IMR-90 (cell line): ENCODE data around the gene NCLN. TPM values are rescaled to one million over a fixed set of nuclear protein-coding genes. Genes with fewer than 3 reads are reported as not detected.

Experiments
- ATAC-seq: fragments of 200-7000 bp; cut with Tn5 transposase; 2 replicates; pipeline ENCODE4 v1.9.1; 2020; ENCODE audit warnings: low read depth, mild to moderate bottlenecking, moderate library complexity
- BruUV-seq: library from RNA; stranded (reverse); fragments of 400-500 nt; replicated peaks from 2 replicates; lab custom pipeline; 2021; lab: Mats Ljungman, UMichigan
- CTCF ChIA-PET: fragments of 300-600 bp; formaldehyde crosslinking; extraction: SDS; loops from one replicate; lab custom pipeline; 2021; ENCODE audit warnings: antibody characterized with exemption; lab: Yijun Ruan, JAX
- POLR2A ChIA-PET: fragments of 300-600 bp; sonication (Branson Sonifier 250); formaldehyde crosslinking; loops from one replicate; lab custom pipeline; 2022; ENCODE audit warnings: antibody characterized with exemption; ENCODE audit not compliant: unreplicated experiment; lab: Charles Lee
- DNase-seq: peaks from one replicate; pipeline ENCODE4 v3.0.0; 2013
- H2AFZ ChIP-seq: replicated peaks from 2 replicates; pipeline ENCODE3; 2013; ENCODE audit warnings: low read length, mild to moderate bottlenecking; ENCODE audit not compliant: poor library complexity
- H2AK5ac ChIP-seq: 2 replicates; pipeline ENCODE4 v1.6.1; 2013; ENCODE audit warnings: low read depth, low read length, inconsistent platforms
- H2AK9ac ChIP-seq: replicated peaks from 2 replicates; pipeline ENCODE3; 2013; ENCODE audit warnings: mild to moderate bottlenecking, low read depth, low read length, moderate library complexity; ENCODE audit not compliant: poor library complexity
- H2BK120ac ChIP-seq: 2 replicates; pipeline ENCODE4 v1.6.1; 2013; ENCODE audit warnings: low read depth, low read length, inconsistent platforms
- H2BK15ac ChIP-seq: 3 replicates; pipeline ENCODE4 v1.6.1; 2013; ENCODE audit warnings: low read depth, low read length, inconsistent platforms
- H2BK20ac ChIP-seq: 2 replicates; pipeline ENCODE4 v1.6.1; 2013; ENCODE audit warnings: low read depth, mild to moderate bottlenecking, inconsistent platforms, low read length, moderate library complexity
- H2BK5ac ChIP-seq: 2 replicates; pipeline ENCODE4 v1.6.1; 2013; ENCODE audit warnings: mild to moderate bottlenecking, low read depth, low read length, inconsistent platforms; ENCODE audit not compliant: poor library complexity, severe bottlenecking
- H3K14ac ChIP-seq: replicated peaks from 2 replicates; pipeline ENCODE4 v1.6.1; 2013; ENCODE audit warnings: low read depth, low read length, inconsistent platforms
- H3K18ac ChIP-seq: 2 replicates; pipeline ENCODE4 v1.6.1; 2013; ENCODE audit warnings: low read depth, low read length, control low read depth
- H3K23ac ChIP-seq: 2 replicates; pipeline ENCODE4 v1.6.1; 2013; ENCODE audit warnings: low read depth, low read length, inconsistent platforms
- H3K27ac ChIP-seq: 2 replicates; pipeline ENCODE4 v1.5.1; 2013; ENCODE audit warnings: mild to moderate bottlenecking, control low read depth, low read length; ENCODE audit not compliant: insufficient read depth
- H3K27me3 ChIP-seq: 2 replicates; pipeline ENCODE4 v1.6.1; 2013; ENCODE audit warnings: low read length; ENCODE audit not compliant: control insufficient read depth, insufficient read depth
- H3K36me3 ChIP-seq: 2 replicates; pipeline ENCODE4 v1.6.1; 2013; ENCODE audit warnings: low read length, mixed read lengths; ENCODE audit not compliant: control insufficient read depth, insufficient read depth
- H3K4ac ChIP-seq: 2 replicates; pipeline ENCODE4 v1.6.1; 2013; ENCODE audit warnings: low read depth, low read length, inconsistent platforms
- H3K4me1 ChIP-seq: 2 replicates; pipeline ENCODE4 v1.6.1; 2013; ENCODE audit warnings: low read length, mixed read lengths; ENCODE audit not compliant: control insufficient read depth, insufficient read depth
- H3K4me2 ChIP-seq: 2 replicates; pipeline ENCODE4 v1.6.1; 2013; ENCODE audit warnings: low read depth, mild to moderate bottlenecking, control low read depth, low read length, moderate library complexity
- H3K4me3 ChIP-seq: 2 replicates; pipeline ENCODE4 v1.5.1; 2013; ENCODE audit warnings: low read depth, mild to moderate bottlenecking, control low read depth, low read length, moderate library complexity; ENCODE audit not compliant: insufficient read depth
- H3K56ac ChIP-seq: 2 replicates; pipeline ENCODE4 v1.6.1; 2013; ENCODE audit warnings: low read length, inconsistent platforms; ENCODE audit not compliant: insufficient read depth; ENCODE audit errors: extremely low read depth
- H3K79me1 ChIP-seq, 2 experiments: 2 replicates each; pipeline ENCODE4 v1.6.1; 2013; ENCODE audit warnings: low read length in 2 of 2, inconsistent platforms in 1 of 2, low read depth in 1 of 2
- H3K9ac ChIP-seq: 2 replicates; pipeline ENCODE4 v1.6.1; 2013; ENCODE audit warnings: low read depth, low read length, control low read depth
- H3K9me1 ChIP-seq: 2 replicates; pipeline ENCODE4 v1.6.1; 2013; ENCODE audit warnings: low read length, inconsistent platforms; ENCODE audit not compliant: insufficient read depth
- H3K9me3 ChIP-seq: 2 replicates; pipeline ENCODE4 v1.6.1; 2013; ENCODE audit warnings: low read length; ENCODE audit not compliant: control insufficient read depth, insufficient read depth
- H4K20me1 ChIP-seq: 2 replicates; pipeline ENCODE4 v1.6.1; 2013; ENCODE audit warnings: low read length, inconsistent platforms; ENCODE audit not compliant: insufficient read depth
- H4K5ac ChIP-seq: 2 replicates; pipeline ENCODE4 v1.6.1; 2013; ENCODE audit warnings: mild to moderate bottlenecking, low read depth, low read length, control low read depth
- H4K8ac ChIP-seq, 2 experiments: 2 replicates each; pipeline ENCODE4 v1.6.1; 2013; ENCODE audit warnings: low read depth in 2 of 2, low read length in 2 of 2, control low read depth in 1 of 2, inconsistent platforms in 1 of 2
- H4K91ac ChIP-seq: 2 replicates; pipeline ENCODE4 v1.6.1; 2013; ENCODE audit warnings: low read depth, low read length, inconsistent platforms; ENCODE audit not compliant: insufficient read depth
- BHLHE40 ChIP-seq: fragments of 150-350 bp; IDR thresholded peaks from 2 replicates; pipeline ENCODE4 v1.6.1; 2016; ENCODE audit warnings: mild to moderate bottlenecking, low read depth, low read length
- CEBPB ChIP-seq: IDR thresholded peaks from 2 replicates; pipeline ENCODE4 v1.6.1; 2012; ENCODE audit warnings: low read depth, low read length, improper control_type of control experiment
- CHD1 ChIP-seq: IDR thresholded peaks from 2 replicates; pipeline ENCODE4 v1.6.1; 2012; ENCODE audit warnings: low read depth, low read length, improper control_type of control experiment
- MAFK ChIP-seq: IDR thresholded peaks from 2 replicates; pipeline ENCODE4 v1.6.1; 2012; ENCODE audit warnings: low read depth, low read length, improper control_type of control experiment
- MXI1 ChIP-seq: IDR thresholded peaks from 2 replicates; pipeline ENCODE4 v1.6.1; 2012; ENCODE audit warnings: low read depth, mild to moderate bottlenecking, low read length, moderate library complexity, borderline replicate concordance
- SMC3 ChIP-seq: fragments of 150-350 bp; IDR thresholded peaks from 2 replicates; pipeline ENCODE4 v1.6.1; 2016; ENCODE audit warnings: low read depth, mild to moderate bottlenecking, antibody characterized with exemption, low read length, moderate library complexity
- USF2 ChIP-seq: fragments of 150-350 bp; IDR thresholded peaks from 2 replicates; pipeline ENCODE4 v1.6.1; 2017; ENCODE audit warnings: mild to moderate bottlenecking, antibody characterized with exemption, low read length, low read depth
- WGBS, 2 experiments: methylation state at CpG; one replicate each; pipeline versions ENCODE4 v1.1.5 to v1.1.7; 2013; ENCODE audit warnings: missing lambda C conversion rate in 2 of 2; ENCODE audit not compliant: insufficient read length in 1 of 2; ENCODE audit errors: extremely low coverage in 2 of 2; 5-methylcytosine and 5-hydroxymethylcytosine counted together
- dilution Hi-C: fragments of 300-500 bp; cut with HindIII; formaldehyde crosslinking; loops from one replicate; pipeline ENCODE4 v1.14.3; 2018; ENCODE audit warnings: low sequenced_read_pairs; ENCODE audit not compliant: unreplicated experiment
- in situ Hi-C: fragments of 300-500 bp; cut with MboI; formaldehyde crosslinking; loops from 3 replicates; pipeline ENCODE4 v1.14.3; 2019; ENCODE audit warnings: low sequenced_read_pairs, inconsistent platforms, mixed read lengths
- intact Hi-C: fragments of 100-400 bp; cut with micrococcal nuclease; formaldehyde crosslinking; loops from 2 replicates; pipeline ENCODE4 v1.10.0; 2022
- polyA plus RNA-seq, 3 experiments: library from polyadenylated mRNA; depleted of rRNA; stranded (reverse); fragments of >200 nt; gene quantifications; 2 replicates each; pipeline ENCODE4 v1.2.3, GENCODE V29; 2012; ENCODE audit warnings: low replicate concordance in 1 of 3
- total RNA-seq: library from RNA; depleted of rRNA; stranded (reverse); fragments of >200 nt; gene quantifications from 2 replicates; pipeline ENCODE4 v1.2.3, GENCODE V29; 2012
- TF ChIP-seq, protein P1 (sequence below): fragments of 150-350 bp; IDR thresholded peaks from 2 replicates; pipeline ENCODE4 v1.6.1; 2016; ENCODE audit warnings: low read depth, mild to moderate bottlenecking, low read length, moderate library complexity, borderline replicate concordance
- TF ChIP-seq, protein P2 (sequence below): conservative IDR thresholded peaks from 2 replicates; pipeline ENCODE4 v1.5.1; 2012; ENCODE audit warnings: mild to moderate bottlenecking, low read depth, low read length, improper control_type of control experiment

NCLN gene
- total and polyA plus RNA-seq, 2 of the 4 experiments (the other 2 are of a cell fraction) = 32.8 to 90.8 TPM

DNA sequence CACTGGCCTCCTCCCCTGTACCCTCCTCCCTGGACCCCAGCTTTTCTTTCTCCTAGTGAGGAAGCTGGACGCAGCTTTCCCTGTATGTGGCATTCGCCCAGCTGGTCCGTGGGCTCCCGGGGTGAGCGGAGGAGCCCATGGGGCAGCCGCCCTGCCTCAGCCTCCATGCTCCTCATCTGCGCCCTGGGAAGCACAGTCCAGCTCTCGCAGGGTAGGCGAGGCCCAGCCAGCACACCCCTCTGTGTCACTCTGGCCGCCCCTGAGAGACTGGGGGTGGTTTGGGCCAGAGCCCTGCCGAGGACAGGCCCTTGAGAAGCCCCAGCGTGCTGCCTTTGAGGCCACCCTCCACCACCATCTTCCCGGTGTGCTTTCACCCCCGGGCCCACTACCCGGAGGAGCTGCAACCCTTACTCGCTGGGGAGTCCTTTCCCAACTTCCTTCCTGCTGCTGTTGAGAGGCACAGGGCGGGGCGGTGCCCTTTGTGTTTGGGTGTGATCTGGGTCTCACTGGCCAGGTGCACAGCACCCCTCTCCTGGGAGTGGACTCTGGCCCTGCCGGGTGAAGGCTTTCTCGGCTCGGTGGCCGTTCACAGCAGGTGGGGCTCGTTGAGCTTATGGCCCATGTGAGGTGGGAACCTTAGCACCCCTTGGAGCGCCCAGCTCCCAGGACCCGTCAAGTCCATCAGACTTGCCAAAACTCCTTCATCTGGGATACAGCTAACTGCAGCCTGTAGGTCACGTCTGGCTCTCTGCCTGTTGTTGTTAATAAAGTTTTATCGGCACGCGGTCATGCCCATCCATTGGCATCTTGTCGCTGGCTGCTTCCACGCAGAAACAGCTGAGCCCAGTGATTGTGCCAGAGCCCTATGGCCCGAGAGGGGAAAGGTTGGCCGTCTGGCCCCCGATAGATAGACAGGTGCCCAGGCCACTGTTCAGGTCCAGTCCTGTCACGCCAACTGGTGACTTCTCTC lies 3.2 kb downstream of the NCLN start:
- Histone ChIP-seq H3K23ac (no peak overlapping the region), H4K5ac (no peak overlapping the region), H3K9me3 (no peaks in the 10 kb centered on the region), H2BK120ac (no peak overlapping the region), H3K9me1 (peaks cover 3% of the 10 kb centered on the region; the same call in 1 of the 2 replicates), H3K18ac (no peak overlapping the region), H4K20me1 (peaks cover 54% of the 10 kb centered on the region), H3K9ac (no peak overlapping the region), H2AK5ac (no peak overlapping the region), H3K36me3 (peaks cover 17% of the 10 kb centered on the region), H3K4me3 (no peak overlapping the region), H3K27ac (no peak overlapping the region), H3K79me1 (peaks cover 5 to 57% of the 10 kb centered on the region in 2 experiments; a peak in 2 of 4 replicates), H3K14ac (no peak overlapping the region), H4K8ac (no peak overlapping the region), H3K4ac (no peak overlapping the region), H2BK5ac (no peak overlapping the region), H3K4me1 (peaks cover 9% of the 10 kb centered on the region), H2AFZ (no peak overlapping the region), H3K4me2 (no peak overlapping the region), H3K56ac (no peak overlapping the region), H3K27me3 (no peaks in the 10 kb centered on the region), H2AK9ac (no peak overlapping the region), H2BK15ac (no peak overlapping the region), H4K91ac (no peak overlapping the region), H2BK20ac (no peak overlapping the region)
- dilution Hi-C loops (no loop called here), in situ Hi-C loops (no loop called here), intact Hi-C loops (no loop called here)
- BruUV-seq = no TSS peak
- CTCF ChIA-PET = interaction anchor here (0.8 kb wide), 1 partner anchor 13 kb away, joined by 3 read pairs; no protein-coding TSS in a partner anchor
- POLR2A ChIA-PET = no interaction called here
- DNase-seq (no peak), ATAC-seq (no peak)
- 98% methylated on average over 19 of the region's 35 CpGs; no CpG with 5 or more reads in 1 of the 2 experiments for WGBS, 2 experiments
- TF ChIP-seq MAFK (no peak), CEBPB (no peak), SMC3 (no peak), MXI1 (no peak), USF2 (no peak), BHLHE40 (no peak), CHD1 (no peak)
- TF ChIP-seq, protein P1, sequence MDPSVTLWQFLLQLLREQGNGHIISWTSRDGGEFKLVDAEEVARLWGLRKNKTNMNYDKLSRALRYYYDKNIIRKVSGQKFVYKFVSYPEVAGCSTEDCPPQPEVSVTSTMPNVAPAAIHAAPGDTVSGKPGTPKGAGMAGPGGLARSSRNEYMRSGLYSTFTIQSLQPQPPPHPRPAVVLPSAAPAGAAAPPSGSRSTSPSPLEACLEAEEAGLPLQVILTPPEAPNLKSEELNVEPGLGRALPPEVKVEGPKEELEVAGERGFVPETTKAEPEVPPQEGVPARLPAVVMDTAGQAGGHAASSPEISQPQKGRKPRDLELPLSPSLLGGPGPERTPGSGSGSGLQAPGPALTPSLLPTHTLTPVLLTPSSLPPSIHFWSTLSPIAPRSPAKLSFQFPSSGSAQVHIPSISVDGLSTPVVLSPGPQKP = no peak
- TF ChIP-seq, protein P2, sequence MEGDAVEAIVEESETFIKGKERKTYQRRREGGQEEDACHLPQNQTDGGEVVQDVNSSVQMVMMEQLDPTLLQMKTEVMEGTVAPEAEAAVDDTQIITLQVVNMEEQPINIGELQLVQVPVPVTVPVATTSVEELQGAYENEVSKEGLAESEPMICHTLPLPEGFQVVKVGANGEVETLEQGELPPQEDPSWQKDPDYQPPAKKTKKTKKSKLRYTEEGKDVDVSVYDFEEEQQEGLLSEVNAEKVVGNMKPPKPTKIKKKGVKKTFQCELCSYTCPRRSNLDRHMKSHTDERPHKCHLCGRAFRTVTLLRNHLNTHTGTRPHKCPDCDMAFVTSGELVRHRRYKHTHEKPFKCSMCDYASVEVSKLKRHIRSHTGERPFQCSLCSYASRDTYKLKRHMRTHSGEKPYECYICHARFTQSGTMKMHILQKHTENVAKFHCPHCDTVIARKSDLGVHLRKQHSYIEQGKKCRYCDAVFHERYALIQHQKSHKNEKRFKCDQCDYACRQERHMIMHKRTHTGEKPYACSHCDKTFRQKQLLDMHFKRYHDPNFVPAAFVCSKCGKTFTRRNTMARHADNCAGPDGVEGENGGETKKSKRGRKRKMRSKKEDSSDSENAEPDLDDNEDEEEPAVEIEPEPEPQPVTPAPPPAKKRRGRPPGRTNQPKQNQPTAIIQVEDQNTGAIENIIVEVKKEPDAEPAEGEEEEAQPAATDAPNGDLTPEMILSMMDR = no peak
